Gastroesophageal sphincter (tissue), 3 donors: ENCODE data around the gene NAALADL2.

Experiments used
- EP300 ChIP-seq: sonication (generic); formaldehyde crosslinking; IDR thresholded peaks from one replicate; pipeline ENCODE4 v1.6.1; 2017; ENCODE audit warnings: antibody characterized with exemption, mild to moderate bottlenecking
- POLR2A ChIP-seq, 2 donors: fragments of 450-650 bp; IDR thresholded peaks; one replicate each; pipeline ENCODE4 v1.6.1; 2017; ENCODE audit warnings: antibody characterized with exemption in 2 of 2, mild to moderate bottlenecking in 2 of 2, moderate library complexity in 1 of 2
- POLR2AphosphoS5 ChIP-seq: sonication (generic); formaldehyde crosslinking; IDR thresholded peaks from one replicate; pipeline ENCODE4 v1.6.1; 2017; ENCODE audit warnings: antibody characterized with exemption
- TF ChIP-seq, protein P1 (sequence below), 4 experiments: fragments of 200-600 bp in 2 of 4; fragments of 450-650 bp in 2 of 4; sonication (generic) in 1 of 4; IDR thresholded peaks; one replicate each; pipeline ENCODE4 v1.5.1; 2017 to 2019; ENCODE audit warnings: antibody characterized with exemption in 4 of 4, mild to moderate bottlenecking in 2 of 4, moderate library complexity in 2 of 4

- no peak for TF ChIP-seq POLR2A (IDR thresholded peaks at IDR 0.05)
- TF ChIP-seq EP300 = no peak
- TF ChIP-seq, protein P1, sequence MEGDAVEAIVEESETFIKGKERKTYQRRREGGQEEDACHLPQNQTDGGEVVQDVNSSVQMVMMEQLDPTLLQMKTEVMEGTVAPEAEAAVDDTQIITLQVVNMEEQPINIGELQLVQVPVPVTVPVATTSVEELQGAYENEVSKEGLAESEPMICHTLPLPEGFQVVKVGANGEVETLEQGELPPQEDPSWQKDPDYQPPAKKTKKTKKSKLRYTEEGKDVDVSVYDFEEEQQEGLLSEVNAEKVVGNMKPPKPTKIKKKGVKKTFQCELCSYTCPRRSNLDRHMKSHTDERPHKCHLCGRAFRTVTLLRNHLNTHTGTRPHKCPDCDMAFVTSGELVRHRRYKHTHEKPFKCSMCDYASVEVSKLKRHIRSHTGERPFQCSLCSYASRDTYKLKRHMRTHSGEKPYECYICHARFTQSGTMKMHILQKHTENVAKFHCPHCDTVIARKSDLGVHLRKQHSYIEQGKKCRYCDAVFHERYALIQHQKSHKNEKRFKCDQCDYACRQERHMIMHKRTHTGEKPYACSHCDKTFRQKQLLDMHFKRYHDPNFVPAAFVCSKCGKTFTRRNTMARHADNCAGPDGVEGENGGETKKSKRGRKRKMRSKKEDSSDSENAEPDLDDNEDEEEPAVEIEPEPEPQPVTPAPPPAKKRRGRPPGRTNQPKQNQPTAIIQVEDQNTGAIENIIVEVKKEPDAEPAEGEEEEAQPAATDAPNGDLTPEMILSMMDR (IDR thresholded peaks at IDR 0.05) = no peak
- no peak for TF ChIP-seq POLR2AphosphoS5
Measured at GRCh38 chr3:175598740-175599139, 739.6 kb downstream of the NAALADL2 start.
